GM19438 (cell line): ENCODE data around the gene SNX20.

Experiments used
- ATAC-seq: cut with Tn5 transposase; IDR thresholded peaks from one replicate; pipeline ENCODE4 v1.9.1; 2021; ENCODE audit warnings: low read depth; ENCODE audit not compliant: unreplicated experiment

The SNX20 gene

DNA sequence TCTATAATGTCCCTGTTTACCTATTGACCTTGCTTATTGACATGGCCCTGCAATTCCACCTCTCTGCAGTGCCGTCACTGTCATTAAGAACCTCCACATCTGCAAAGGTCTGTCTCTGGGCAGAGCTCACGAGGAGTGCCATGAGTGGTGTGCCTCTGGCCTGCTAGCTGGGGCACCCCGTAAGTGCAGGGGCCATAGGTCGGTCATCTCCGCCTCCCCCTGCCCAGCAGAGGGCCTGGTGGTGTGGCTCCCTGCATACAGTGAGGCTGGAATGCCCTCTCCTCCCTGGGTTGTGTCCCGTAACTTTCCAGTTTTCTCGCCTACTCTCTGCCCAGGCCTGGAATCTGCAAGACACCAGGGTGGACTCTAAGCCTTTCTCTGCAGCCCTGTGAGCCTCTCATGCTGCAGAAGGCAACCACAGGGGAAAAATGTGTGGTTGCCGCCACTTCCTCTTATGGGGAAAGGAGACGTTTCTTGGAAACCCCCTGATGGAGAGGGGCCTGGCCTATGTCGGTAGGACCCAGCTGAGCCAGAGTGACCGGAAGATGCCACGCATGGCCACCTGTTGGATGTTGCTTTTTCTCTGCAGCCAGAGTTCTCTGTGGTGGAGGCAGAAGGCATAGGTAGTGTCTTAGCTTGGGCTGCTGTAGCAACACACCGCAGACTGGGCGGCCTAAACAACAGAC is 2.7 kb upstream of the SNX20 start:
- peak; percentile 74 for ATAC-seq

DNA sequence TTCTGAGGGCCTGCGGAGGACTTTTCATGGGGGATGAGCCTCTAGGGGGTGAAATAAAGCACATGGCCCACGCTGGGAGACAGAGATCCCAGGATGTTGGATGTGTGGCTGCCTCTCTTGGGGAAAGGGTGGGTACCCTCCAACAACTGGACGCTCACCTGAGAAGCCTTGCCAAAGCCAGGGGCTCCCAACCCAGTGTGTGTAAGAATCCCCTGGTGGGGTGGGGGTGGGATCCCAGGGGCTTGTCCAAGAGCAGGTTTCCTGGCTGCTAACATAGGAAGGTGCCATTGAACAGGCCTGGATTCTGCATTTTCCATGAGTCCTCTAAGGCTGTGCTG is 587 bp downstream of the SNX20 start:
- ATAC-seq, result no peak

DNA sequence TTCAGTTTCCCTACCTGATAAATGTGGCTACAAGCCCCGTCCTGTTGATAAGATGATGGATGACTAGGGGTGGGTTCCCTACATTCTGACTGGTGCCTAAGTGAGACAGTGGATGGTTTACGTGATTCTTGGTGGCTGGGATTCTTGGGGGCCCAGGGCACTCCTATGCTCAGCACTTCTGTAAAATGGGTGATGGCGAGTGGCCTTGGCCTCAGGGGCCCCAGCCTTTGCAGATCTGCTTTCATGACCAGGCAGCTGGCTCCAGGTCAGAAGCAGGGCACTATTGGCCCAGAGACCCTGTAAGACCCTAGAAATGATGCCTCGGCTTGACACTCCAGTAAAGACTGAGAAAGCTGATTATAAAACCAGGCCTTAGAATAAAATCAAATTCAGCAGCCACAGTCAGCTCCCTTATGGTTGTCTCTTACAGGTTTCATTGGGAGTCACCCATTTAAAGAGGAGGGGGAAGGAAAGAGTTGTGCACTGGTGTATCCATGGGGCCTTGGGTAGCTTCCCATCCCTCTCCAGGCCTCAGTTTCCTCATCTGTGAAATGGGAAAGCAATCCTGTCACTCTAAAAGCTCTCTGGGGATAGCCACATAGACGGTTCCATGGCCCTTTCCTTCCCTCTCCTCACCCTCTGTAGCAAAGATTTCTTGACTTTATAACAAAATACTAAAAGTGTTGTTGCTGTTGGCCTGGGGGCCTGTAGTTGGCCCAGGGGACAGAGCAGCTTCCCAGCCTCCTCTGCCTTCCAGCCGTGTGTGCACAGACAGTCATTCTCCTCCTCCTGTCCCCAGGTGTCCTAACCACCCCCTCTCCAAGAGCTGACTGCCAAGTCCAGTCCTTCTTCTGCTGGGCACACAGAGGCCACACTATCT is 1.2 kb downstream of the SNX20 start:
- no peak for ATAC-seq

DNA sequence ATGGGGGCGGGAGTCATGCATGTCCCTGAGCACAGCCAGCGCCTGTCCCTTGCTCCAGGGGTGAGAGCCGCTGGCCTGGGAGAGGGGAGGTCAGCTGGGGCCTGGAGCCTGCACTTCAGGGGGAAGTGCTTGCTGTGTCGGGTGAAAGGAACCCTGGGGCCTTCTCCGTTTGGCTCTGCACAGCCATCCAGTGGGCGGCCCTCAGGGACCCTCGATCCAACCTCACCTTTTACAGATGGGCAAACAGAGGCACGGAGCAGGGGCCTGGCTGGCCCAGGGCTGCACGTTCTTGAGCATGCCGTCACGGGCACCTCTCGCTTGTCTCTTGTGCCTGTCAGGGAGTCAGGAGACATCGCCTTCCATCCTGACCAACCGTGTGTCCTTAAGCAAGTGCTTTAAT is 1.8 kb downstream of the SNX20 start:
- no peak for ATAC-seq

DNA sequence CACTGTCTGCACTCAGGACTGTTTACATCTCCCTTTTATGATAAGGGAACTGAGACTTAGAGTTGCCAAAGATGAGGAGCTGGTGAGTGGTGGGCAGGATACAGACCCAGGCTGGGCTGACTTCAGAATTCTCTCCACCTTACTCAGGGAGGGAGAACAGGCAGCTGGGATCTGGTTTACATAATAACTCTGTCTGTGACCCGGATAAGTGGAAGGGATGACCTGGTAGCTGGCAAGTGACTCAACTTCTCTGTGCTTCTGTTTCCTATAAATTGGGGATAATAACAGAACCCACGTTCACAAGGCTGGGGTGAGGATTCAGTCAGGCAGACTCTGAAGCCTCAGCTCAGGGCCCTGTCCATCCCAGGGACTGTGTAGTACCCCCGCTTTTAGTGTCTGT is 2.6 kb downstream of the SNX20 start:
- no peak for ATAC-seq

DNA sequence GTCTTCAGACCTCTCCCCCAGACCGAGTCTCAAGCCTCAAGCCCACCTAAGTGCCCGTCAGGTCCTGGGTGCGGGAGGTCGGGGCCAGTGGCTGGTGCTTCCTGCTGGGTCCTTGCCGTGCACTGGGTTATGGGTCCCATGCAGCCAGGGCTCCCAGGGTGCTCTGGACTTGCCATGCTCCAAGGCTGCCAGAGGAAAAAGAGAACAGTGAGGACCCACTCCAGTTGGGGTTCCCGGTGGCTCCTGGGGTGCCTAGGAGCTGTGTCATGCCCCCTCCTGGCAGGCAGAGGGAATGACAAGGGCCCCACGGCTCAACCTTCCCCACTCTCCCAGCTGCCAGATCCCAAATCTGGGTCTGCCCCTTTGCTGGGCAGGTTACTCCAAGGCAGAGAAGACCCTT is 3.8 kb downstream of the SNX20 start:
- ATAC-seq, result no peak

DNA sequence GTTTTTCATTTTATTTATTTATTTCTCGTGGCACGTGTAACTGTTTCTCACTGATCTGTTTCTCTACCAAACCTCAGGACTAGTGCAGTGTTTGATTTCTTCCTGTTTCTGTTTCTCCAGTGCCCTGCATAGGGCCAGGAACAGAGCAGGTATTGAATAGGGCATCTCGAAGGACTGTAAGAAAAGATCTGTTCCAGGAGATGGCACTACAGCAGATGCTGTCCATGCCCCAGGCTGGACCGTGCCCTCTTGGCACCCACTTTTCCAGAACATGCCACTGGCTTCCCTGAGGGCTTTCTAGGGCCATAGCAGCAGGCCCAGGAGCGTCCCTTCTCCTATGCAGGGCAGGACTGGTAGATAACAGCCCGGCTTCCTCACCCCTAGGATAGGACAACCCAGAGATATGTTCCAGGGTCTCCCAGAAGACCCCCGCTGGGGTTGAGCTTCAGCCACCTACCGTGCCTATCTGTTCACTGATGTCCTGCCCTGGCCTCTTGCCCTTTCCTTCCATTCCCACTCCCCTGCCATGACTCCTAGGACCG is 4.4 kb downstream of the SNX20 start:
- no peak for ATAC-seq

DNA sequence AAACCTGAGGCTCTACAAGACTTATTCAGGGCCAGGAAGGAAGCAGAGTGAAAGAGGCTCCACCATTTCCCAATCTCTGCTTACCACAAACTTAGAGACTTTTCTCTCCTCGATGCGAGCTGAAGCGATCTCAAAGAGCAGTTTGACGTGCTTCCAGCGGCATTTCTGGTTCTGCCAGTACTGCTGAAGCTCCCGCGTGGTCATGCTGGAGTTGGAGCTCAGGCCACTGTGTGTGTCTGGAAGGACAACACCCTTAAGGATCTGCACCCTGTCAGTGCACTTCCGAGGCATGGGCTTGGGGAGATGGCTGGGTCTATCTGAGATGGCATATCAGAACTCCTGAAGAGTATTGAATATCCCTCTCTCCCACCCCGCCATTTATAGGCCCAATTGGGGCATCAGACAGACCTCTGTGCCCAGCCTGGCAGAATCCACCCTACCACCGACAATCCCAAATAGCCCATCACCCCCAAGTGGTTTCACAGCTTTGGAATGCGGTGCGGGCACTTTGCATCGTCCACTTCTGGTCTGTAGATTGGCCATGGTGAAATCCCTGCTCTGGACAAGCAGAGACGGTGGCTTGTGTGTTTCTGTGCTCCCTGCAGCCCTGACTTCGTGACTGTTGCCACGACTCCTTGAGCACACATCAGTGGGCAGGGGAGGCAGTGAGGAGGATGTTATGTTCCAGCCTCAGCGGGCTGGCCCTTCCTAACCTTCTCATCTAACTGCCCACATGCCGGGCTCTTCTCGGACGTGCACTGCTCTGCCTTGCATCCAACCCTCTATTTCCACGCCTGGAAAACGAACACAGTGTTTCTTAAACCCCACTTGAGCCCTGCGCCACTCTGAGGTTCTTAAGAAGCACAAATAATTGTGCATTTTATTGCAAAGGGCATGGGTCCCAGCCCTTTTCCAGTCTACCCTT is 5.2 kb downstream of the SNX20 start:
- no peak for ATAC-seq

DNA sequence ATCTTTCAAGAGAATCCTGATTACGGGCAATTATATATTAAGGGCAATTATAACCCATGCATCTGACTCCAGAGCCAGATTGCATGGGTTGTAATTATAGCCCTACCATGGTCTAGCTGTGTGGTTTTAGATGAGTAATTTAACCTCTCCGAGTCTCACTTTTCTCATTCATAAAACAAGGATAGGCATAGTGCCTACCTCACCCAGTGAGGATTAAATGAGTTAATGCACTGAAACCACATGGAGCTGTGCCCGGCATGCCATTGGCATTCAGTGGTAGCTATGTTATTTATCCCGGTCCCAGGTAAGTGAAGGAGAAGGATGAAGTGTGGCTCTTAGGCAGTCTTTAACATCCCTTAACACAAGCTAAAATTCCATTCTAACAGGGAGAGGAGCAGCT is 6.3 kb downstream of the SNX20 start:
- no peak for ATAC-seq

DNA sequence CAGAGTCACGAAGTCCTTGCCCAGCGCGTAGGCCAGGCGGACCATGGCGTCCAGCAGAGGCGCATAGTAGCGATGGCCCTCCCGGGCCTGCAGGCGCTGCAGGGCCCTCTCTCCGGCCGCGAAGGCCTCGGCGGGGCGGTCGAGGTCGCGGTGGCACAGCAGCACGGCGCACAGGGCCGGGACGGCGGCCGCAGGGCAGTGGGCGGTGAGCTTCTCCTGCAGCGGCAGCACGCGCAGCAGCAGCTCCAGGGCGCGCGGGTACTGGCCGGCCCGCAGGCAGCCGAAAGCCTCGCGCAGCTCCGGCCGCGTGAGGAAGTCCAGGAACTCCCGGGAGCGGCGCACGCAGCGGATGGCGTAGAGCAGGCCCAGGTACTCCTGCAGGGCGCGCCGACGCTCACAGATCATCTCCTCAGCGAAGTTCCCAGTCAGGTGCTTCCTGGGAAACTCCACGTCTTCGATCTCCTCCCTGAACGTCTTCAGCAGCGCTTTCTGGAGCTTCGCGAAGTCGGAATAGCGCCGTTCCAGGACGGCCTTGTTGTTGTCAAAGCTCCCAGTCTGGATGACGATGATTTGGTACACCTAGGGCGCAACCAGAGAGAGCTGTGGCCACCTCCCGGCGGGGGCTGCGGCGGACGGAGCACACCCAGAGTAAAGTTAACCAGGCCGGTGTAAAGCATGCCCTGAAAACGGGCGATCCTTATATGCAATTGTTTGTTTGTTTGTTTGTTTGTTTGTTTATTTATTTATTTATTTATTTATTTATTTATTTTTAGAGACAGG is 7.4 kb downstream of the SNX20 start:
- ATAC-seq, result no peak

DNA sequence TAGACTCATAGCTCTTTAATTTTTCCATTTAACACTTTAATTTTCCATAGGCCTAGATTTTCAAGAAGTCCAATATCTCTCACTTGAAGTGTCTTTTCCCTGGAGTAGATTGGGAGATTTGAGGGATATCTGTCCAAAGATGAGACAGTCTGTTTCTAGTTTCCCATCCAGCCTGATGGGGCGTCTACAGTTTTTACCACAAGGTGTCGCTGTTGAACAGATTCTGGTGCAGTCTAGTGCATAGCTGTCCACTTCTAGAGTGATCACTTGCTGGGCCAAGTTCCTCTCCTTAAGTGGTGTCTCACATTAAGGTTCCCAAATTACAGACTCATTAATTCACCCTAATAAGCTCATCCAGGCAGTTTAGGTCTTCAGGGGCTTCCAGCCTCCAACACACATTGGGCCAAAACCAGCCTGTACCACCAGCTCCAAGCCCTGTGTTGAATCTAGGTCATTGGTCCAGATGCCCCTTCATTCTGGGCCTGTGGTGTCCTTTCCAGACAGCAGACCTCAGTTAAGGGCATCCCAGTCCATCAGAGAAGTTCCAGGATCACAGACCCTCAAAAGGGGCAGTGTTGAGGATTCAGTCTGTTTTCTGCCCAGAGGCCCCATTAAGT is 9.4 kb downstream of the SNX20 start:
- no peak for ATAC-seq

DNA sequence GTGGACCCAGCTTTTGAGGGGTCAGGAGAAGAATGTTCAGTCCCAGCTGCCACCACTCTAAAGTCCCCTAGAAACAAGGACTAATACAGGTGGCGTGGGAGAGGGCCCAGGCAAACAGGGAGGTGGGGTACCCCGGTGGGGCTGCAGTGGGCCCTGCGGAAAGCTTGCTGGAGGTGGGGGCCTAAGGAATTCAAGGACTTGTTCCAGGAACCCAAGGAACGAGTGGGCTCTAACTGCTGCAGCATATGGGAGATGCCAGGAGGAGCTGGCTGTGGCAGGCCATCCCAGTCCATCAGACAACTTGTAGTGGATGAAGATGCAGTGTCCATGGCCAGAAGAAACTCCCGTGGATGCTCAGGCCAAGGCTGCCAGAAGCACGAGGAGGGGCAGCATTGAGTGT is 10.6 kb downstream of the SNX20 start:
- no peak for ATAC-seq

DNA sequence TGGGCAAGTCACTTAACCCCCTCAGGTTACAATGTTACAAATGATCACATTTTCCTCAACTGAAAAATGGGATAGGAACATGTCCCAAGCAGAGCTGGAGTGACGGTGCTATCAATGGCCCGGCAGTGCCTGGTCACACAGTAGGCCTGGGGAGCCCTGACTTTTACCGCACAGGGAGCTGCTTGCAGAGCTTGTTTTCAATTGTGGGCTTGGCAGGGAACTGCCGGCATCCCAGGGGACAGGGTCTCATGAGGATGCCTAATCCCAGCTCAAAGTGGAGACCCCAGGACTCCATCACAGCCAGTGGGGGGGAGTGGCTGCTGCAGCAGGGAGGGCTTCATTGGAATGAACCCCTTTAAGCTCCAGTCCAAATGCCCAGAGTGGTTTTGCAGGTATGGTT is 11.4 kb downstream of the SNX20 start:
- no peak for ATAC-seq

DNA sequence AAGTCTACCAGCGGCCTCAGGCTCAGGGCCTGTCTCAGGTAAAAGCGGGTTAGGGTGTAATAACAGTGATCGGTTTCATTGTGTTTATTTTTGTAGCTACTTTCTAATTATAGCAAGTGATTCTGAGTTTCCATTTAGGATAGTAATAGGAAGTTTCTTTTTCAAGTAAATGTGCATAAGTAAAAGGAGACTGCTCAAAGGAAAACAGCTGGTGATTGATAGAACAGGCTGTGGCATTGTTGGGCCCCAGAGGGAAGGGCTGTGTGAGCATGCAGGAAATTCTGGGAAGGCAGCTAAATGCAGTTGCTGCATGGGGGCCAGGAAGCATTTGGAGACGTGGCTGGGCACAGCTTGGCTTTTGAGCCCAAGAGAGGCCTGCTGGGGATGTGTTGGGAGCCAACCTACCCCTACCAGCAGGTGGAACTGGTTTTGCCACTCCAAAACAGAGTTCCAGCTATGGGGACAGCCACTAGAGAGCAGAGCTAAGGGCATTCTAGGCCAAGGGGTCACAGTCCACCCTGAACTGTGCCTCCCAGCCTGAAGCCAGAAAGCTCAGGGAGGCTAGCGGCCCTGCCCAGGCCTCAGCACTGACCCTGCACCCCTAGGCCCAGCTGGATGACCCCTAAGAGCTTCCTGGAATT is 12.6 kb downstream of the SNX20 start:
- no peak for ATAC-seq

DNA sequence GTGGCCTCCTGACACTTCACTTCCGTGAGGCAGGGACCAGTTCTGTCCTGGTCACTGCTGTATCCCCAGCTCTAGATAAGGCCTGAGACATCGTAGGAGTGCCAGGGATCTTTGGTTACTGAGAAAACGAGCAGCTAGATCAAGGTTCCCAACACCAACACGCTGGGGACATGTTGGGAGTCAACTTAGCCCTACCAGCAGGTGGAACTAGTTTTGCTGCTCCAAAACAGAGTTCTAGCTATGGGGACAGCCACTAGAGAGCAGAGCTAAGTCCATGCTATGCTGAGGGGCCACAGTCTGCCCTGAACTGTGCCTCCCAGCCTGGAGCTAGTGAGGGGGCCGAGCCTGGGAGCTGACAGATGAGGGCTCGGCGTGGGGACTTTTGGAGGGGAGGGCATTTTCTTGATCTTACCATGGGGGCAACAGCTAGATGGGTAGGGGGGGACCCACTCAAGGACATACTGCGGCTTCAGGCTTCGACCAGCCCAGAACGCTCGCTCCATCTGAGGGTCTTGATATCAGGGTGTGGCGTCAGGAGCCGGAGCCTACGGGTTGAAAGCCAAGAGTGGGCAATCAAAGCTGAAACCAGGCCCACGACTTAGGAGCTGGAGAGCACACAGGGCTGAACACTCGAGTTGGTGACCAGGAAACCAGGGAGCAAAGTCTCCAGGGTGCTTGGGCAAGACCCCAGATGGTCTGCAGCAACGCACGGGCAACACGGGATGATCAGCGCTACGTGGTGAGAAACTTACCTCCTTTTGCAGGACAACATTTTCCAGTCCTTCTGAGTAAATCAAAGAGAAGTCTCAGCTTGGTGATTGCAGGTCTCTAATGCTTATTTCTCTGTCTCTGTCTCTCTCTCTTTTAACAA is 13.4 kb downstream of the SNX20 start:
- no peak for ATAC-seq

DNA sequence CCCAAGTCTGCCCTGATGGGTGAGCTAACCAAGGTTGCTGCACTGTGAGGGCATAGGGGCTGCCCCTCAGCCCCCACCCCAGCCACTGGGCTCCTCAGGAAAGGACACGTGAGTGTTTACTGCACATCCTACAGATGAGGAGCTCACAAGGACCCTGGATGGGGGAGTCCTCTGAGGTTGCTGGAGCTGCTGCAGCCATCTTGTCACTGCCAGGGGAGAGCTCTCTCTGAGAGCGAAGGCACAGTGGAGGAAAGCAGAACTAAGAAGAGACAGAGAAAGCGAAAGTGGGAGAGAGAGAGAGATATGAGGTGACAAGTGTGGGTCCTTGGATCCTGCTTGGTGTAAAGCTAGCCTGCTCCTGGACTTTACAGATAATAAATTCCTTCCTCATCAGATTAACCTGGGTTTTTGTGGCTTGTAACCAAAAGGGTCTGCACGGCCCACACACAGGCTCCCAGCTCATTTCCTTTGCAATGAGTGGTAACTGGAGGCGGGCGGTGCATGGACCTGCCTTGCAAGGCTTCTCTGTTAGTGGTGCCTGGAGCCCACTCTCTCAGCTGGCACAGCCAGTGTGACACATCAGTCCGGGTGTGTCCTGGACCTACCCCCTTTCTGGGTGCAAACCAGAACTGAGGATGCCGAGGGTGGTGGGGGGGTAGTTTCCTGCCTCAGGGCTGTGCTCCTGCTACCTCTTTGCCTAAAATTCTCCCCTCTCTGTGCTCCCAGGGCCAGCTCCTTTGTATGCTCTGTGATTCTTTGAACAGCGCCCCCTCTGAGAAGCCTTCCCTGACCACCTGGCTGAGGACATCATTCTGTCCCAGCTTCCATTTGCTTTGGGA is 14.2 kb downstream of the SNX20 start:
- ATAC-seq, result peak; percentile 80

DNA sequence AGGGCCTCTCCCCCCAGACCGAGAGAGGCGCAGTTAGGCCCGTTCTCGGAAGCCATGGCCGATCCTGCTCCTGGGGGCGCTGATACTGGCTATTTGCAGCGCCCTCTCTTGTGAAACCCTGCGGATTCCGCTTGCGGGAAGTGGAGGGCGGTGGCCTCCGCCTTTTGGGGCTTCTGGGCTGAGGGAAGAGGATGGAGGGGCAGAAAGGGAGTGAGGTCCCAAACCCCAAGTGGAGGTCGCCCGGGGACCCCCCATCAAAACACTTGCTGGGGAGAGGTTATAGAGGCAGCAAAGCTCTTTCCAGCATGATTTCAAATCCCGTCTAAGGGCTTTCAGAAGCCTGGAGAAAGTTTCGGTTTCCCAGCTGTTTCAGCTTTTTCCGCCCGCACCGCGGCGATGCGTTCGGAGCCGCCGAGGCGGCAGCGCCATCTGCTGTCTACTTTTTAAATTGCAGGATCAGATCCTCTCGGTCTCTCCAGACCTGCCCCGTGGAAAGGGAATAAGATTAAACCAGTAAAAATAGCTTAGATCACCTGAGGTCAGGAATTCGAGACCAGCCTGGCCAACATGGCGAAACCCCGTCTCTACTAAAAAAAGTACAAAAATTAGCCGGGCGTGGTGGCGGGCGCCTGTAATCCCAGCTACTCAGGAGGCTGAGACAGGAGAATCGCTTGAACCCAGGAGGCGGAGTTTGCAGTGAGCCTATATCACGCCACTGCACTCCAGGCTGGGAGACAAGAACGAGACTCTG is 15.8 kb downstream of the SNX20 start:
- ATAC-seq, result no peak
